Upper lobe of right lung (tissue), 1 donor: Measurements from ENCODE around the gene MACO1. TPM values are rescaled to one million over a fixed set of nuclear protein-coding genes. Genes with fewer than 3 reads are reported as not detected.
A peak's percentile ranks its signal among the peaks of the same experiment; 100 is the strongest.

Experiments used
- ATAC-seq: fragments of 200-7000 bp; cut with Tn5 transposase; one replicate; pipeline ENCODE4 v1.9.1; 2020; ENCODE audit warnings: mild to moderate bottlenecking, moderate library complexity
- DNase-seq: peaks from one replicate; pipeline ENCODE4 v3.0.0-alpha.2; 2020
- H3K27ac ChIP-seq: fragments of 200-600 bp; one replicate; pipeline ENCODE4 v1.8.0; 2022
- H3K27me3 ChIP-seq: fragments of 200-600 bp; one replicate; pipeline ENCODE4 v1.8.0; 2022; ENCODE audit warnings: mild to moderate bottlenecking
- H3K36me3 ChIP-seq: fragments of 200-600 bp; one replicate; pipeline ENCODE4 v1.8.0; 2022
- H3K4me1 ChIP-seq: fragments of 200-600 bp; one replicate; pipeline ENCODE4 v1.8.0; 2022
- H3K4me3 ChIP-seq: fragments of 200-600 bp; one replicate; pipeline ENCODE4 v1.8.0; 2022; ENCODE audit warnings: mild to moderate bottlenecking
- H3K9me3 ChIP-seq: fragments of 200-600 bp; one replicate; pipeline ENCODE4 v1.8.0; 2022
- CTCF ChIP-seq: fragments of 200-600 bp; IDR thresholded peaks from one replicate; pipeline ENCODE4 v1.8.0; 2022; ENCODE audit warnings: antibody characterized with exemption
- intact Hi-C: fragments of 100-400 bp; cut with DNase I; formaldehyde crosslinking; loops from one replicate; pipeline ENCODE4 v1.11.0; 2022
- total RNA-seq: library from RNA; stranded (reverse); fragmentation: NEBNext Ultra II Directional; extraction: Animal tissue kit (Norgen Biotek cat#: 25700); gene quantifications from one replicate; pipeline ENCODE4 v1.2.1, GENCODE V29; 2021
- donor health status: DM: no; HTN: yes; CAD: no; lungs with severe emphysema.

The MACO1 gene
- total RNA-seq, 1 donor from 2014 or later: 20.2 TPM

GRCh38 chr1:25425098-25426085 lies 5.3 kb upstream of the MACO1 start:
- Histone ChIP-seq H3K27ac (no peak overlapping the region), H3K27me3 (no peaks in the 10 kb centered on the region), H3K4me1 (peaks cover 4% of the 10 kb centered on the region), H3K9me3 (no peaks in the 10 kb centered on the region), H3K36me3 (no peaks in the 10 kb centered on the region), H3K4me3 (no peak overlapping the region)
- no peak for DNase-seq
- ATAC-seq: no peak
- TF ChIP-seq CTCF: no peak
- intact Hi-C loops: no loop called here

- Histone ChIP-seq H3K4me3 (no peak overlapping the region), H3K27me3 (no peaks in the 10 kb centered on the region), H3K4me1 (peaks cover 8% of the 10 kb centered on the region), H3K9me3 (no peaks in the 10 kb centered on the region), H3K27ac (no peak overlapping the region), H3K36me3 (no peaks in the 10 kb centered on the region)
- DNase-seq (no peak), ATAC-seq (no peak)
- intact Hi-C loops: no loop called here
- TF ChIP-seq CTCF: no peak
Measured at GRCh38 chr1:25427696-25428095, 3.0 kb upstream of the MACO1 start.

GRCh38 chr1:25428475-25429166 lies 2.1 kb upstream of the MACO1 start:
- DNase-seq (no peak), ATAC-seq (no peak)
- no peak for TF ChIP-seq CTCF

GRCh38 chr1:25430967-25431881 lies 527 bp downstream of the MACO1 start:
- Histone ChIP-seq H3K9me3 (no peaks in the 10 kb centered on the region), H3K27ac (peak overlapping the region; percentile 96), H3K4me1 (peaks cover 39% of the 10 kb centered on the region), H3K36me3 (no peaks in the 10 kb centered on the region), H3K4me3 (peak overlapping the region; percentile 86), H3K27me3 (no peaks in the 10 kb centered on the region)
- no peak for ATAC-seq
- intact Hi-C loops: no loop called here
- no peak for TF ChIP-seq CTCF
- no peak for DNase-seq

More at GRCh38 chr1:25428475-25429166, 2.1 kb upstream of the MACO1 start:
- Histone ChIP-seq H3K36me3 (no peaks in the 10 kb centered on the region), H3K4me1 (peaks cover 15% of the 10 kb centered on the region), H3K27ac (no peak overlapping the region), H3K27me3 (no peaks in the 10 kb centered on the region), H3K9me3 (no peaks in the 10 kb centered on the region), H3K4me3 (no peak overlapping the region)
- intact Hi-C loops: no loop called here
